HG03442 (cell line): ENCODE data around the gene KYNU.
A peak's percentile ranks its signal among the peaks of the same experiment; 100 is the strongest.
"Not testable (repeated sequence)": the region's sequence is repeated elsewhere in the genome, so short reads cannot be mapped to it uniquely, and the experiment has no call there.

Experiments
- ATAC-seq: cut with Tn5 transposase; IDR thresholded peaks from one replicate; pipeline ENCODE4 v1.9.1; 2021; ENCODE audit warnings: mild to moderate bottlenecking, moderate library complexity; ENCODE audit not compliant: unreplicated experiment

The KYNU gene

DNA sequence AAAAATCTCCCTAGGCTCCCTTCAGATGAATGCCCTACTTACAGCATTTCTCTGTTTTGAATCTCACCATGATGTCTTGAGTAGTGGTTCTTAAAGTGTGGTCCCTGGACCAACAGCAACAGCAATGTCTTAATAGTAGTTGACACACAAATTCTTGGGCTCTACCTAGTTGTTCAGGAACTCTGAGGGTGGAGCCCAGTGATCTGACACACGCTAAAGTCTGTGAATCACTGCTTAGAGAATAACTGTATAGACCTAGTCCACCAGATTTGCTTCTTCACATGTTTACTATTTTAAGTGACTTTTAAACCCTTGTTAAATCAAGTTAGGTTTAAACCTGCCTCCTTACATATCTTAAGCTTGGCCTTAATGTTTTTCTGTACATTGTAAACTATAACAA lies 204.2 kb downstream of the KYNU start:
- ATAC-seq, result no peak

GRCh38 chr2:143083636-143084035 lies 206.2 kb downstream of the KYNU start:
- peak; percentile 74 for ATAC-seq

DNA sequence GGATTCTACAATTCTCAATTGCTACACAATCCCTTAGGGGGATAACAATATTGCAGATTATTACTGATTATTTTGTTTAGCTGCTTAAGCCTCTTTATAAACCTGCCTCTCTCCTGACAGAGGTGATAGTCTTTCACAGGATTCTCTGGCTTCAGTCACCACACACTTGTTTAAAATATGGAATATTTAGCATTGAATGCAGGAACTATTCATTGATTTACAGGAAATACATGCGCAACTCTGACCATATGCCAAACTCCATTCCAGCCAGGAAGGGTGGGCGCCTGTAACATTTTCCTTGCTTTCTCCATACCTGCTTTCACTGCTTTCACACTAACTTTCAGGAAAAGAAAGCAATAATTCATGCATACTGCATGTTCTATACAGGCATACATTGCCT lies 207.0 kb downstream of the KYNU start:
- no peak for ATAC-seq

GRCh38 chr2:143085125-143085784 lies 207.8 kb downstream of the KYNU start:
- ATAC-seq, result peak; percentile 65

DNA sequence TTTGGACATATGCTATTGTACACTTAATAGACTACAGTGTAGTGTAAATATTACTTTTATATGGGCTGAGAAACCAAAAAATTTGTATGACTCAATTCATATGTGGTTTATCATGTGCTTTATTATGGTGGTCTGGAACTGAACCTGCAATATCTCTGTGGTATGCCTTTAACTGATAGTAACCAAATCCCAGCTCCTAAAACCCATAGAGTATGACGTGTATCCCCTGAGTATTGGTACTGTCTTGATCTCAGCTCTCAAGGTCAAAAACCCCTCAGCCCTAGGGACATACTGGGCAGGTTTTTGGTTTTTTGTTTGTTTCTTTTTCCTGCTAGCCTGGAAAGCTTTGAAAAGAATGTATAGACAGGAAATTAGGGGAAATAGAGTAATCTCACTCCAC lies 209.6 kb downstream of the KYNU start:
- ATAC-seq, result no peak

GRCh38 chr2:143088388-143088787 lies 210.9 kb downstream of the KYNU start:
- no peak for ATAC-seq

DNA sequence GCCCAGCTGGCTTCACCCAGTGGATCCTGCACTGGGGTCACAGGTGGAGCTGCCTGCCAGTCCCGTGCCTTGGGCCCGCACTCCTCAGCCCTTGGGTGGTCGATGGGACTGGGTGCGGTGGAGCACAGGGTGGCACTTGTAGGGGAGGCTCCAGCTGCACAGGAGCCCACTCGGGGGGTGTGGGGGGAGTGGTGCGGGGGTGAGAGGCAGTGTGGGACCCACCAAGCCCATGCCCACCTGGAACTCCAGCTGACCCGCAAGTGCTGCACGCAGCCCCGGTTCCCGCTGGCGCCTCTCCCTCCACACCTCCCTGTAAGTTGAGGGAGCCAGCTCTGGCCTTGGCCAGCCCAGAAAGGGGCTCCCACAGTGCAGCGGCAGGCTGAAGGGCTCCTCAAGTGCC lies 212.1 kb downstream of the KYNU start:
- not testable (repeated sequence) for ATAC-seq
